B cell (primary cell): Measurements from ENCODE around the gene DGAT2. TPM values are rescaled to one million over a fixed set of nuclear protein-coding genes. Genes with fewer than 3 reads are reported as not detected.

ENCODE experiments used
- ATAC-seq: fragments of 200-7000 bp; cut with Tn5 transposase; one replicate; pipeline ENCODE4 v1.10.0; 2021; ENCODE audit warnings: low read depth, mild to moderate bottlenecking, moderate number of reproducible peaks, moderate library complexity
- CTCF ChIA-PET: fragments of 350-600 bp; sonication (Branson Sonifier 250); formaldehyde crosslinking; loops from one replicate; lab custom pipeline; 2021; ENCODE audit warnings: antibody characterized with exemption, inconsistent platforms; lab: Charles Lee
- POLR2A ChIA-PET: fragments of 350-600 bp; sonication (Branson Sonifier 250); formaldehyde crosslinking; loops from one replicate; lab custom pipeline; 2021; ENCODE audit warnings: antibody characterized with exemption; lab: Charles Lee
- DNase-seq: peaks from one replicate; pipeline ENCODE4 v3.0.0; 2013
- H2AFZ ChIP-seq: 2 replicates; pipeline ENCODE4 v1.6.1; 2012; ENCODE audit warnings: mild to moderate bottlenecking, low read depth, low read length; ENCODE audit not compliant: insufficient read depth, poor library complexity, severe bottlenecking
- H3K27ac ChIP-seq, 2 donors: 1 replicate in 1 of 2; 2 replicates in 1 of 2; pipeline ENCODE4 v1.5.1; 2012 to 2013; ENCODE audit warnings: low read length in 2 of 2, mild to moderate bottlenecking in 2 of 2, moderate library complexity in 1 of 2
- H3K27me3 ChIP-seq, 4 experiments: fragments of 200-600 bp in 1 of 4; sonication (generic) in 1 of 4; replicated peaks in 1 of 4; 1 replicate in 2 of 4; 2 replicates in 2 of 4; pipeline versions ENCODE4 v1.6.1 to v1.7.0; 2013 to 2016; ENCODE audit warnings: low read length in 3 of 4, mild to moderate bottlenecking in 2 of 4, mixed read lengths in 1 of 4, moderate library complexity in 1 of 4; ENCODE audit not compliant: insufficient read depth in 4 of 4, control insufficient read depth in 3 of 4; ENCODE audit errors: control extremely low read depth in 1 of 4
- H3K36me3 ChIP-seq, 2 experiments: replicated peaks in 1 of 2; 1 replicate in 1 of 2; 2 replicates in 1 of 2; pipeline versions ENCODE4 v1.6.1 to v1.7.1; 2013; ENCODE audit warnings: low read length in 1 of 2; ENCODE audit not compliant: insufficient read depth in 2 of 2, control insufficient read depth in 1 of 2; ENCODE audit errors: control extremely low read depth in 1 of 2, extremely low read depth in 1 of 2
- H3K4me1 ChIP-seq, 2 donors: fragments of 200-600 bp in 1 of 2; sonication (generic) in 1 of 2; 1 replicate in 1 of 2; 2 replicates in 1 of 2; pipeline versions ENCODE4 v1.5.1 to v1.6.1; 2013 to 2017; ENCODE audit warnings: low read length in 2 of 2; ENCODE audit not compliant: control insufficient read depth in 2 of 2, insufficient read depth in 2 of 2
- H3K4me2 ChIP-seq: replicated peaks from 2 replicates; pipeline ENCODE3; 2012; ENCODE audit warnings: mild to moderate bottlenecking, low read depth, low read length; ENCODE audit not compliant: poor library complexity, severe bottlenecking
- H3K4me3 ChIP-seq, 5 experiments: fragments of 200-600 bp in 1 of 5; sonication (generic) in 1 of 5; 1 replicate in 3 of 5; 2 replicates in 2 of 5; pipeline versions ENCODE4 v1.5.1 to v1.7.0; 2011 to 2016; ENCODE audit warnings: low read length in 4 of 5, mild to moderate bottlenecking in 4 of 5, low read depth in 2 of 5, control low read depth in 1 of 5, moderate library complexity in 1 of 5; ENCODE audit not compliant: insufficient read depth in 1 of 5; ENCODE audit errors: control extremely low read depth in 1 of 5, extremely low read depth in 1 of 5
- H3K79me2 ChIP-seq: fragments of 200-600 bp; sonication (generic); one replicate; pipeline ENCODE4 v1.6.0; 2016; ENCODE audit warnings: low read length; ENCODE audit not compliant: control insufficient read depth, insufficient read depth
- H3K9ac ChIP-seq: fragments of 200-600 bp; sonication (generic); 2 replicates; pipeline ENCODE4 v1.6.1; 2017; ENCODE audit warnings: mild to moderate bottlenecking, low read length, moderate library complexity
- H3K9me3 ChIP-seq, 3 donors: one replicate each; pipeline versions ENCODE4 v1.6.1 to v1.7.1; 2013; ENCODE audit warnings: low read length in 2 of 3; ENCODE audit not compliant: control insufficient read depth in 2 of 3, insufficient read depth in 1 of 3; ENCODE audit errors: control extremely low read depth in 1 of 3
- H4K20me1 ChIP-seq: 2 replicates; pipeline ENCODE4 v1.6.0; 2012; ENCODE audit warnings: mild to moderate bottlenecking, low read length; ENCODE audit not compliant: insufficient read depth, control insufficient read depth, poor library complexity, severe bottlenecking
- H3K27ac Mint-ChIP-seq: one replicate; pipeline ENCODE4 v1.8.0; 2021; ENCODE audit warnings: mixed read lengths
- H3K27me3 Mint-ChIP-seq: one replicate; pipeline ENCODE4 v1.8.0; 2021; ENCODE audit warnings: mixed read lengths
- H3K4me1 Mint-ChIP-seq: one replicate; pipeline ENCODE4 v1.8.0; 2021; ENCODE audit warnings: mixed read lengths
- H3K4me3 Mint-ChIP-seq: one replicate; pipeline ENCODE4 v1.8.0; 2021; ENCODE audit warnings: mixed read lengths
- H3K9me3 Mint-ChIP-seq: one replicate; pipeline ENCODE4 v1.8.0; 2022; ENCODE audit warnings: mixed read lengths; ENCODE audit not compliant: insufficient read depth
- CTCF ChIP-seq: fragments of 200-600 bp; IDR thresholded peaks from one replicate; pipeline ENCODE4 v1.8.0; 2022; ENCODE audit warnings: antibody characterized with exemption, mild to moderate bottlenecking
- EZH2 ChIP-seq: IDR thresholded peaks from 2 replicates; pipeline ENCODE4 v1.6.1; 2012; ENCODE audit warnings: borderline replicate concordance, low read depth, mild to moderate bottlenecking, moderate library complexity, low read length; ENCODE audit not compliant: insufficient read depth, poor library complexity, severe bottlenecking
- WGBS: methylation state at CpG from one replicate; pipeline ENCODE4 v1.1.5; 2013; ENCODE audit warnings: missing lambda C conversion rate; ENCODE audit not compliant: insufficient coverage; 5-methylcytosine and 5-hydroxymethylcytosine counted together
- intact Hi-C: fragments of 100-400 bp; cut with micrococcal nuclease; formaldehyde crosslinking; loops from one replicate; pipeline ENCODE4 v1.10.0; 2022
- polyA plus RNA-seq: library from polyadenylated mRNA; depleted of rRNA; stranded (reverse); fragments of >200 nt; gene quantifications from 2 replicates; pipeline ENCODE4 v1.2.3, GENCODE V29; 2012
- total RNA-seq, 2 donors: library from RNA; stranded (reverse); fragments of 120-200 nt in 1 of 2; gene quantifications; 1 replicate in 1 of 2; 2 replicates in 1 of 2; pipeline versions ENCODE4 v1.2.3 to v1.2.4, GENCODE V29; 2013 to 2022

The DGAT2 gene
- total and polyA plus RNA-seq, 2 donors (not counting 1 experiment from before 2014, with no cell fraction given): 5.8 to 6.5 TPM

- intact Hi-C loops: loop anchor here (1.0 kb wide), 4 partner anchors 9 to 62 kb away; partner anchors contain the start of genes DGAT2 and UVRAG
- H4K20me1 ChIP-seq: no peaks in the 10 kb centered on the region
- ChIA-PET POLR2A (interaction anchor here (0.5 to 2.7 kb wide), 8 partner anchors 9 to 416 kb away, joined by 4 to 20 read pairs (median 6); partner anchors contain the start of gene UVRAG), CTCF (interaction anchor here (0.7 to 3.7 kb wide), 13 partner anchors 9 to 251 kb away, joined by 3 to 22 read pairs (median 4); partner anchors contain the start of gene UVRAG)
- WGBS: no CpG with 5 or more reads among the region's 4 CpGs
- peak overlapping the region; percentile 65 for H3K4me2 ChIP-seq
- peak overlapping the region; percentile 73 to 85 for H3K27ac ChIP-seq
- ATAC-seq (no peak), DNase-seq (no peak)
- Mint-ChIP-seq H3K27me3 (no peaks in the 10 kb centered on the region), H3K9me3 (no peaks in the 10 kb centered on the region), H3K27ac (peak overlapping the region; percentile 77), H3K4me1 (peaks cover 77% of the 10 kb centered on the region), H3K4me3 (peak overlapping the region; percentile 52)
- no peak overlapping the region for H2AFZ ChIP-seq
- peaks cover 89% of the 10 kb centered on the region for H3K79me2 ChIP-seq
- H3K9ac ChIP-seq: peak overlapping the region; percentile 9
- peaks cover 1 to 17% of the 10 kb centered on the region in 2 experiments for H3K36me3 ChIP-seq
- H3K4me1 ChIP-seq: peaks cover 87 to 92% of the 10 kb centered on the region in 2 donors
- TF ChIP-seq EZH2 (no peak), CTCF (no peak)
- H3K9me3 ChIP-seq: peaks cover 0 to 10% (median 0%) of the 10 kb centered on the region in 3 donors
- no peaks in the 10 kb centered on the region for H3K27me3 ChIP-seq
- peak overlapping the region in 1 of 5 experiments; percentile 46 for H3K4me3 ChIP-seq
Observed at GRCh38 chr11:75823946-75824345, 55.4 kb downstream of the DGAT2 start.
